GM19238 (cell line): ENCODE data around the gene GRID1.
A peak's percentile ranks its signal among the peaks of the same experiment; 100 is the strongest.
"Not testable (repeated sequence)": the region's sequence is repeated elsewhere in the genome, so short reads cannot be mapped to it uniquely, and the experiment has no call there.

Experiments used
- DNase-seq: peaks from one replicate; pipeline ENCODE4 v3.0.0; 2011; ENCODE audit warnings: low spot score; ENCODE audit not compliant: insufficient read length

The GRID1 gene

GRCh38 chr10:85781404-85781803, 585.2 kb downstream of the GRID1 start:
- DNase-seq: no peak

- DNase-seq: no peak
These were observed 588.5 kb downstream of the GRID1 start for GRCh38 chr10:85778074-85778473.

- no peak for DNase-seq
These were observed 598.7 kb downstream of the GRID1 start for GRCh38 chr10:85767891-85768290.

GRCh38 chr10:85764108-85764507, 602.5 kb downstream of the GRID1 start:
- no peak for DNase-seq

- no peak for DNase-seq
These were observed 604.6 kb downstream of the GRID1 start for GRCh38 chr10:85761906-85762445.

GRCh38 chr10:85741626-85742300, 624.8 kb downstream of the GRID1 start:
- DNase-seq: peak; percentile 24

- no peak for DNase-seq
These were observed 630.6 kb downstream of the GRID1 start for GRCh38 chr10:85735997-85736396.

GRCh38 chr10:85734791-85735190, 631.8 kb downstream of the GRID1 start:
- DNase-seq: no peak

- DNase-seq: no peak
These were observed 642.4 kb downstream of the GRID1 start for GRCh38 chr10:85724215-85724614.

GRCh38 chr10:85720931-85721590, 645.5 kb downstream of the GRID1 start:
- DNase-seq: no peak

- no peak for DNase-seq
These were observed 647.2 kb downstream of the GRID1 start for GRCh38 chr10:85719408-85719807.

GRCh38 chr10:85713885-85714284, 652.7 kb downstream of the GRID1 start:
- DNase-seq: no peak

- no peak for DNase-seq
These were observed 663.8 kb downstream of the GRID1 start for GRCh38 chr10:85702768-85703167.

- DNase-seq: not testable (repeated sequence)
These were observed 667.5 kb downstream of the GRID1 start for GRCh38 chr10:85699066-85699465.

GRCh38 chr10:85696893-85697292, 669.7 kb downstream of the GRID1 start:
- DNase-seq: no peak

GRCh38 chr10:85682621-85683020, 684.0 kb downstream of the GRID1 start:
- DNase-seq: no peak

GRCh38 chr10:85679710-85680109, 686.9 kb downstream of the GRID1 start:
- DNase-seq: no peak

GRCh38 chr10:85679061-85679460, 687.5 kb downstream of the GRID1 start:
- DNase-seq: no peak

- no peak for DNase-seq
These were observed 691.7 kb downstream of the GRID1 start for GRCh38 chr10:85674851-85675250.

GRCh38 chr10:85673270-85673669, 693.3 kb downstream of the GRID1 start:
- no peak for DNase-seq

- no peak for DNase-seq
These were observed 695.1 kb downstream of the GRID1 start for GRCh38 chr10:85671530-85671929.

- no peak for DNase-seq
These were observed 698.1 kb downstream of the GRID1 start for GRCh38 chr10:85668522-85668921.
